Stimulated activated CD8-positive, alpha-beta memory T cell treated with anti-CD3 and anti-CD28 coated beads, Interleukin-15, amount 100 ng/mL, for 4 hours (primary cell): ENCODE data around the gene ARID1B.

Source experiments
- DNase-seq, 2 donors: peaks; one replicate each; pipeline ENCODE4 v3.0.0-alpha.2; 2020; ENCODE audit warnings: low read depth in 2 of 2

The ARID1B gene

GRCh38 chr6:156790711-156791319 lies 13.6 kb downstream of the ARID1B start:
- DNase-seq = no peak

DNA sequence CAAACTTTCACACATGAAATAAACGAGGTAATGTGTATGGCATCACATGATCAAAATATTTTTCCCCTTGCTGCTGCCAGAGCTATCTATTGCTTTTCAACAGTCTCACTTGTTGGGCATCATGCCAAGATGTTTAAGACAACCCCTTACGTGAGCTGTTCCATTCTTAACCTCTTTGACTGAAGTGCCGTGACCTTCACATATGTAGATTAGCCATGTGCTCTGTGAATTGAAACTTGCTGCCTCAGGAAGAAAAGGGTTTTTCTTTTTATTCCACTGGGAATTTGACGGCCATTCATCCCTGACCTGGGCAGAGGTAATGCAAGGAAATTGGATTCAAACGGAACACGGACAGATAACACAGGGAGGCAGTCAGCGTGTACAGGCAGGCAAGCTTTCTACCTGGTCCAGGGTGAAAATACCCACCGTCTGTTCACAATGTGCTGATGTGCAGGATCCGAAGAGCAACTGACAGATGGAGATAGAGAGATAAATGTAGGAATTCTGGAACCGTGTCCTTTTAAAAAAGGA lies 14.2 kb downstream of the ARID1B start:
- DNase-seq = no peak

GRCh38 chr6:156793200-156793599 lies 16.0 kb downstream of the ARID1B start:
- DNase-seq = no peak

- no peak for DNase-seq
Observed at GRCh38 chr6:156794546-156795354, 17.6 kb downstream of the ARID1B start.

- DNase-seq = no peak
Observed at GRCh38 chr6:156795825-156796224, 18.6 kb downstream of the ARID1B start.

GRCh38 chr6:156796627-156797026 lies 19.4 kb downstream of the ARID1B start:
- no peak for DNase-seq

DNA sequence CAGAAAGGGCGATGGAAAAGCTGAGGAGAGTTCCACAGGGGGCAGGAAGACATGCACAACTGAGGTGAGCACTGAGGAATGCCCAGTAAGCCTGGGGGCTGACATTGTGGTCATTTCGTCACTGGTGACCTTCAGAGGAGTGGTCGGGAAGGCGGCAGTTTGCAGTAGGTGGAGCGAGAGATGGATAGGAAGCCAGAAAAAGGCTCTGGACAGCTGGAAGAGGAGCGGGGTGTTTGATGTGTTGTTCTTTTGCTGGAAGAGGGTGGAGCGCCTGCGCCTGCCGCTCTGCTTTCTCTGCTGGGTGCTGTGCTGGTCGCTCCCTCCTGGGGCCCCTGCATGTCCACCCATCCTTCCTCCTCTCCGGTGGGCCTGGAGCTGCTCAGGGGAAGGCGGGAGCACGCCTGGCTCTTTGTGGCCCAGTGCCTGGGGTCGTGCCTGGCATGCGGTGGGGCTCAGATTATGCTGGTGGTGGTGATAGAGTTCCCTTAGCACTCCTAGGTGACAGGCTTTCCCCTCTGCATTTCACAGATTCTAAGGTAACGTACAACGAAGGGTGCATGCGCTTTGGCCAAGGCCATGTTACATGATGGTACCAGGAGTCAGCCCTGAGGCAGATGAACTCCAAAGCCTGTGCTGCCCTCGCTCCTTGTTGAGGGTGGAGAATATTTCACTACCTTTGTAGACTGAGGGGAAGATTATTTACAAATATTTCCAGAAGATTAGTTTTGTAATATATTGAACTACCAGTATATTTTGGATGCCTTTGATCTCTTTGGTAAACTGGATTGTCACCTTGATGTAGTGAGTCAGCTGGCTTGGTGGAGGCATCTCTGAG lies 20.9 kb downstream of the ARID1B start:
- DNase-seq = no peak

GRCh38 chr6:156801712-156802111 lies 24.5 kb downstream of the ARID1B start:
- DNase-seq = no peak

- no peak for DNase-seq
Observed at GRCh38 chr6:156803353-156803752, 26.2 kb downstream of the ARID1B start.

- no peak for DNase-seq
Observed at GRCh38 chr6:156804402-156804801, 27.2 kb downstream of the ARID1B start.

DNA sequence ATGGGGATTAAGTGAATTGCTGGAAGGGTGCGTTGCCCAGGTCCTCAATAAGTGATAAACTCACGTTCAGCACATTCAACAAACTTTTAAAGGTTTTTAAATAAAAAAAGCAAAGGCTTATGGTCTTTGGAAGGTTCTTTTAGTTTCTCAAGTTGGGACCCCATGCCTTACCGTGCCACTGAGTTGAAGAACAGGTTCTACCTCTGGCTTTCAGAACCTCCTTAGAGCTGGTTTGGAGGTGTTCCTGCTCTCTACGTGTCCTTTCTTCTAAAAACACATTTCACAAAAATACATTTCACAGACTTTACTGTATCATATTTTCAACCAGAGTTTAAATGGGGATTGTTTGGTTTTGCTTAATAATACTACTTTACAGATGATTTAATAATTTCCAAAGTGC lies 29.0 kb downstream of the ARID1B start:
- DNase-seq = no peak

GRCh38 chr6:156807028-156807427 lies 29.9 kb downstream of the ARID1B start:
- DNase-seq = no peak

DNA sequence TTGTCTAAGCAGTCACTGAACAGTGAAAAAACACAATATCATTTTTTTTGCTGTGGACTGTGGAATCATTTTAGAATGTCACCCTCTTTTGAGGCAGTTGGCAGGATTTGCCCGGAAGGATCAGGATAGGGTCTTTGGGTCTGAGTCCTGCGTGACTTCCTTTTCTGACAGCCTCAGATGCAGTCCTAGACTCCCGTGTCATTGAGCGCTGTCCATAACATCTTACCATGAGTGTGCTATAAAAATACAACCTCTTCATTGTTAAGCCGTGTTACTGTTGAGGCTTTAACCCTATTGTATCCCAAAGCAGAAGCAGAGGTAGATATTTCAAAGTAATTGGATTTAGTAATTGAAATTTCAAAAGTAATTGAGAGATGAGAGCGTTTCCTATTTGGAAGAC lies 30.6 kb downstream of the ARID1B start:
- DNase-seq = no peak

GRCh38 chr6:156808287-156808686 lies 31.1 kb downstream of the ARID1B start:
- DNase-seq = no peak

DNA sequence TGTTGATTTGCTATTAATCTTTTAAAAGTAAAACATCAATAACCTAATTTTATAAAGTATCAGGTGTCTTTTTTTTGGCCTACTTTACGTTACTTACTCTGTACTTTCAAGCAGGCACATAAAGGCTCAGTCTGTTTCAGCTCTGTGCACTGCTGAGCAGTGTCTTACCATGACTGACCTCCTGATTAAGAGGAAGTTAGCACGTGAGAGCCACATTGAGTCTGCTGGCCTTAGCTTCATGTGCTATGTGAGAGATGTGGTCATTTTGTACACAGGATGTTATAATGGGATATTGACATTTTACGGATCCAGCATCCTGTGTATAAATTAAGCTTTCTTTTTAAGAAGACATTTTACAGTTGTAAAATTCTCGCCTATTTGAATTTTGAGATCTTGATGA lies 31.9 kb downstream of the ARID1B start:
- DNase-seq = no peak

GRCh38 chr6:156809446-156810178 lies 32.4 kb downstream of the ARID1B start:
- DNase-seq = no peak

- no peak for DNase-seq
Observed at GRCh38 chr6:156814036-156814581, 36.9 kb downstream of the ARID1B start.

GRCh38 chr6:156816505-156816904 lies 39.3 kb downstream of the ARID1B start:
- DNase-seq = no peak

GRCh38 chr6:156820089-156820798 lies 43.1 kb downstream of the ARID1B start:
- no peak for DNase-seq

- DNase-seq = no peak
Observed at GRCh38 chr6:156821707-156822106, 44.5 kb downstream of the ARID1B start.

GRCh38 chr6:156822747-156823206 lies 45.6 kb downstream of the ARID1B start:
- no peak for DNase-seq
